SK-N-SH (cell line): ENCODE data around the gene ZNF213. TPM values are rescaled to one million over a fixed set of nuclear protein-coding genes. Genes with fewer than 3 reads are reported as not detected.

ENCODE experiments used
- ELF1 ChIP-seq: IDR thresholded peaks from 2 replicates; pipeline ENCODE4 v1.4.0; 2012
- FOSL2 ChIP-seq: IDR thresholded peaks from 2 replicates; pipeline ENCODE4 v1.4.0; 2012; ENCODE audit warnings: low read depth, mild to moderate bottlenecking, moderate library complexity, borderline replicate concordance
- FOXJ3 ChIP-seq: sonication (generic); formaldehyde crosslinking; IDR thresholded peaks from 2 replicates; pipeline ENCODE4 v1.5.1; 2020; ENCODE audit warnings: mild to moderate bottlenecking, missing genetic modification reagents
- GABPA ChIP-seq: IDR thresholded peaks from 2 replicates; pipeline ENCODE4 v1.4.0; 2012; ENCODE audit warnings: low read depth, mild to moderate bottlenecking
- RXRA ChIP-seq: IDR thresholded peaks from 2 replicates; pipeline ENCODE4 v1.4.0; 2012; ENCODE audit warnings: low read depth, mild to moderate bottlenecking, borderline replicate concordance
- SIN3A ChIP-seq: IDR thresholded peaks from 2 replicates; pipeline ENCODE4 v1.6.1; 2012; ENCODE audit warnings: low read depth, mild to moderate bottlenecking, low read length, moderate library complexity, borderline replicate concordance
- SMC3 ChIP-seq: IDR thresholded peaks from 2 replicates; pipeline ENCODE4 v1.6.1; 2012; ENCODE audit warnings: low read depth, low read length, improper control_type of control experiment
- polyA plus RNA-seq, 3 experiments: library from polyadenylated mRNA; depleted of rRNA; stranded (reverse); fragments of >200 nt; gene quantifications; 2 replicates each; pipeline ENCODE4 v1.2.3, GENCODE V29; 2012
- TF ChIP-seq, protein P1 (sequence below): IDR thresholded peaks from 2 replicates; pipeline ENCODE4 v1.6.1; 2012; ENCODE audit warnings: mild to moderate bottlenecking, low read depth, low read length, moderate library complexity
- TF ChIP-seq, protein P2 (sequence below): fragments of 150-350 bp; IDR thresholded peaks from 2 replicates; pipeline ENCODE4 v1.6.1; 2016; ENCODE audit warnings: mild to moderate bottlenecking, low read depth, low read length
- TF ChIP-seq, protein P3 (sequence below): IDR thresholded peaks from 2 replicates; pipeline ENCODE4; 2012
- TF ChIP-seq, protein P4 (sequence below): fragments of 200-600 bp; sonication (generic); IDR thresholded peaks from 2 replicates; pipeline ENCODE4 v1.6.1; 2017; ENCODE audit warnings: antibody characterized with exemption, mild to moderate bottlenecking, moderate library complexity
- TF ChIP-seq, protein P5 (sequence below): fragments of 150-350 bp; IDR thresholded peaks from 2 replicates; pipeline ENCODE4 v1.6.1; 2017; ENCODE audit warnings: antibody characterized with exemption, low read length, low read depth, borderline replicate concordance
- TF ChIP-seq, protein P6 (sequence below): IDR thresholded peaks from 2 replicates; pipeline ENCODE4 v1.4.0; 2012; ENCODE audit warnings: low read depth, borderline replicate concordance

ZNF213 gene
- polyA plus RNA-seq, 1 of the 3 experiments (the other 2 are of a cell fraction), result 1.1 TPM

DNA sequence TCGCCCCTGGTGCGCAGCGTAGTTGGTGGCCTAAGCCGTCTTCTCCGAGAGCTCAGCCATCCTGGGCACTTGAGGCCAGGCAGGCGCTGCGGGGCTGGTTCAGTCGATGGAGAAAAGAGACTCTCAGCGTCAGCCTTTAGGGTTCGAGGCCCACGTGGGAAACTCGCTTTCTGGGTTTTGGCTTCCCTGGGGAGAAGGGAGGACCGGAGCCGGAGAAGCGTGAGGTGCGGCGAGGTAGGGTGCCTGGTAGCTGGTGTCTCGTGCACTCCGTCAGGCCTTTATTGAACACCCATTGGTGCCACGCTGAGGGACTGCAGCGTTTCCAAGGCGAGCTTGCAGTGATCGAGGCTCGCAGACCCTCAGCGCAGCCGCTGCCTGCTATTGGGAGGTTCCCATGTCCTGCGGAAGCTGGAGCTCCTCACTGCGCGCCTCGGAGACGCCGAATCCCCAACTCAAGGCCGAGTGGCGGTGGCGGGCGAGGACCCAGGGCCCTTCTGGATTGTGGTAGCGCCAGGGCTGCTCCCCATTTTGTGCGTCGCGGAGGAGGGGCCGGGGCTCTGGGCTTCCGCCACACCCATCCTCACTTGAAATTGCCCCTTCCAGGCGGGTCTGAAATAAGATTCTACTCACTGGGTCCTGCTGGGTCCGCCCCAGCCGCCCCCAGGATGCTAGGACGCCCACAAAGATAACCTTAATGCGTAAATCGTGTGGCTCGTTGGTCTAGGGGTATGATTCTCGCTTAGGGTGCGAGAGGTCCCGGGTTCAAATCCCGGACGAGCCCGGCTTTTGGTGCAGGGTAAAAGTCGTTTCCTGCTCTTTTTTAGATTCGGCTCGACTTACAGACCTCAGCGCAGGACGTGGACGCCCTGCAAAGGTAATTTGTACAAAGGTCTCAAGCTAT is 54.3 kb downstream of the ZNF213 start (continued):
- TF ChIP-seq, protein P1, sequence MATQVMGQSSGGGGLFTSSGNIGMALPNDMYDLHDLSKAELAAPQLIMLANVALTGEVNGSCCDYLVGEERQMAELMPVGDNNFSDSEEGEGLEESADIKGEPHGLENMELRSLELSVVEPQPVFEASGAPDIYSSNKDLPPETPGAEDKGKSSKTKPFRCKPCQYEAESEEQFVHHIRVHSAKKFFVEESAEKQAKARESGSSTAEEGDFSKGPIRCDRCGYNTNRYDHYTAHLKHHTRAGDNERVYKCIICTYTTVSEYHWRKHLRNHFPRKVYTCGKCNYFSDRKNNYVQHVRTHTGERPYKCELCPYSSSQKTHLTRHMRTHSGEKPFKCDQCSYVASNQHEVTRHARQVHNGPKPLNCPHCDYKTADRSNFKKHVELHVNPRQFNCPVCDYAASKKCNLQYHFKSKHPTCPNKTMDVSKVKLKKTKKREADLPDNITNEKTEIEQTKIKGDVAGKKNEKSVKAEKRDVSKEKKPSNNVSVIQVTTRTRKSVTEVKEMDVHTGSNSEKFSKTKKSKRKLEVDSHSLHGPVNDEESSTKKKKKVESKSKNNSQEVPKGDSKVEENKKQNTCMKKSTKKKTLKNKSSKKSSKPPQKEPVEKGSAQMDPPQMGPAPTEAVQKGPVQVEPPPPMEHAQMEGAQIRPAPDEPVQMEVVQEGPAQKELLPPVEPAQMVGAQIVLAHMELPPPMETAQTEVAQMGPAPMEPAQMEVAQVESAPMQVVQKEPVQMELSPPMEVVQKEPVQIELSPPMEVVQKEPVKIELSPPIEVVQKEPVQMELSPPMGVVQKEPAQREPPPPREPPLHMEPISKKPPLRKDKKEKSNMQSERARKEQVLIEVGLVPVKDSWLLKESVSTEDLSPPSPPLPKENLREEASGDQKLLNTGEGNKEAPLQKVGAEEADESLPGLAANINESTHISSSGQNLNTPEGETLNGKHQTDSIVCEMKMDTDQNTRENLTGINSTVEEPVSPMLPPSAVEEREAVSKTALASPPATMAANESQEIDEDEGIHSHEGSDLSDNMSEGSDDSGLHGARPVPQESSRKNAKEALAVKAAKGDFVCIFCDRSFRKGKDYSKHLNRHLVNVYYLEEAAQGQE, result no peak
- TF ChIP-seq SMC3 (no peak), ELF1 (no peak; the same call in 1 of the 2 replicates), FOXJ3 (CRISPR knock-in tag) (no peak), FOSL2 (peak; percentile 48; the same call in 1 of the 2 replicates), RXRA (0 out of 2 replicates have a peak, but pooled peaks have one; percentile 24), GABPA (peak; percentile 15; the same call in 1 of the 2 replicates), SIN3A (0 out of 2 replicates have a peak, but pooled peaks have one; percentile 38)
- TF ChIP-seq, protein P2, sequence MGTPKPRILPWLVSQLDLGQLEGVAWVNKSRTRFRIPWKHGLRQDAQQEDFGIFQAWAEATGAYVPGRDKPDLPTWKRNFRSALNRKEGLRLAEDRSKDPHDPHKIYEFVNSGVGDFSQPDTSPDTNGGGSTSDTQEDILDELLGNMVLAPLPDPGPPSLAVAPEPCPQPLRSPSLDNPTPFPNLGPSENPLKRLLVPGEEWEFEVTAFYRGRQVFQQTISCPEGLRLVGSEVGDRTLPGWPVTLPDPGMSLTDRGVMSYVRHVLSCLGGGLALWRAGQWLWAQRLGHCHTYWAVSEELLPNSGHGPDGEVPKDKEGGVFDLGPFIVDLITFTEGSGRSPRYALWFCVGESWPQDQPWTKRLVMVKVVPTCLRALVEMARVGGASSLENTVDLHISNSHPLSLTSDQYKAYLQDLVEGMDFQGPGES, result no peak
- TF ChIP-seq, protein P3, sequence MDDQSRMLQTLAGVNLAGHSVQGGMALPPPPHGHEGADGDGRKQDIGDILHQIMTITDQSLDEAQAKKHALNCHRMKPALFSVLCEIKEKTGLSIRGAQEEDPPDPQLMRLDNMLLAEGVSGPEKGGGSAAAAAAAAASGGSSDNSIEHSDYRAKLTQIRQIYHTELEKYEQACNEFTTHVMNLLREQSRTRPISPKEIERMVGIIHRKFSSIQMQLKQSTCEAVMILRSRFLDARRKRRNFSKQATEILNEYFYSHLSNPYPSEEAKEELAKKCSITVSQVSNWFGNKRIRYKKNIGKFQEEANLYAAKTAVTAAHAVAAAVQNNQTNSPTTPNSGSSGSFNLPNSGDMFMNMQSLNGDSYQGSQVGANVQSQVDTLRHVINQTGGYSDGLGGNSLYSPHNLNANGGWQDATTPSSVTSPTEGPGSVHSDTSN, result no peak
- TF ChIP-seq, protein P4, sequence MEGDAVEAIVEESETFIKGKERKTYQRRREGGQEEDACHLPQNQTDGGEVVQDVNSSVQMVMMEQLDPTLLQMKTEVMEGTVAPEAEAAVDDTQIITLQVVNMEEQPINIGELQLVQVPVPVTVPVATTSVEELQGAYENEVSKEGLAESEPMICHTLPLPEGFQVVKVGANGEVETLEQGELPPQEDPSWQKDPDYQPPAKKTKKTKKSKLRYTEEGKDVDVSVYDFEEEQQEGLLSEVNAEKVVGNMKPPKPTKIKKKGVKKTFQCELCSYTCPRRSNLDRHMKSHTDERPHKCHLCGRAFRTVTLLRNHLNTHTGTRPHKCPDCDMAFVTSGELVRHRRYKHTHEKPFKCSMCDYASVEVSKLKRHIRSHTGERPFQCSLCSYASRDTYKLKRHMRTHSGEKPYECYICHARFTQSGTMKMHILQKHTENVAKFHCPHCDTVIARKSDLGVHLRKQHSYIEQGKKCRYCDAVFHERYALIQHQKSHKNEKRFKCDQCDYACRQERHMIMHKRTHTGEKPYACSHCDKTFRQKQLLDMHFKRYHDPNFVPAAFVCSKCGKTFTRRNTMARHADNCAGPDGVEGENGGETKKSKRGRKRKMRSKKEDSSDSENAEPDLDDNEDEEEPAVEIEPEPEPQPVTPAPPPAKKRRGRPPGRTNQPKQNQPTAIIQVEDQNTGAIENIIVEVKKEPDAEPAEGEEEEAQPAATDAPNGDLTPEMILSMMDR, result no peak
- TF ChIP-seq, protein P5, sequence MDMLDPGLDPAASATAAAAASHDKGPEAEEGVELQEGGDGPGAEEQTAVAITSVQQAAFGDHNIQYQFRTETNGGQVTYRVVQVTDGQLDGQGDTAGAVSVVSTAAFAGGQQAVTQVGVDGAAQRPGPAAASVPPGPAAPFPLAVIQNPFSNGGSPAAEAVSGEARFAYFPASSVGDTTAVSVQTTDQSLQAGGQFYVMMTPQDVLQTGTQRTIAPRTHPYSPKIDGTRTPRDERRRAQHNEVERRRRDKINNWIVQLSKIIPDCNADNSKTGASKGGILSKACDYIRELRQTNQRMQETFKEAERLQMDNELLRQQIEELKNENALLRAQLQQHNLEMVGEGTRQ, result no peak
- TF ChIP-seq, protein P6, sequence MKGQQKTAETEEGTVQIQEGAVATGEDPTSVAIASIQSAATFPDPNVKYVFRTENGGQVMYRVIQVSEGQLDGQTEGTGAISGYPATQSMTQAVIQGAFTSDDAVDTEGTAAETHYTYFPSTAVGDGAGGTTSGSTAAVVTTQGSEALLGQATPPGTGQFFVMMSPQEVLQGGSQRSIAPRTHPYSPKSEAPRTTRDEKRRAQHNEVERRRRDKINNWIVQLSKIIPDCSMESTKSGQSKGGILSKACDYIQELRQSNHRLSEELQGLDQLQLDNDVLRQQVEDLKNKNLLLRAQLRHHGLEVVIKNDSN, result no peak
